NCI-H774 (cell line): ENCODE measurements around the gene EMILIN2.
"Not testable (repeated sequence)": the region's sequence is repeated elsewhere in the genome, so short reads cannot be mapped to it uniquely, and the experiment has no call there.

Experiments used
- DNase-seq: peaks from one replicate; lab custom pipeline; 2025; lab: John Stamatoyannopoulos, UW

Gene EMILIN2

DNA sequence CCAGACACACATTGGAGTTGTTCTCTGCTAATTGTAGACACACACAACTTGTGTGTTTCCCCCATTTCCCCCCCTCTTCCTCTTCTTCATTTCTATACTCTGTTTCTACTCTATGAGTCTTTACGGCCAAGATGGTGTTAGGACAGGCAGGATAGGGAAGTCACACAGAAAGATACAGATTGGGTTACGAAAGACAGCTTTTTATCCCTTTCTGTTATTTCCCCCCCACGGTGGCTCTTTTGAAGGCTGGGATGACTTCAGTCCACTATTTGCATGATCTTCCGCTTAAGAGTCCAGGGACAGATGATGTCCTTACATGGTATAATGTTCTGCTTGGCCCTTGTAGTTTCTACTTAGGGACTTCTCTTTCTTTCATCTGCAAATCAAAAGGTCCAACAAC is 1.6 kb upstream of the EMILIN2 start:
- no peak for DNase-seq

DNA sequence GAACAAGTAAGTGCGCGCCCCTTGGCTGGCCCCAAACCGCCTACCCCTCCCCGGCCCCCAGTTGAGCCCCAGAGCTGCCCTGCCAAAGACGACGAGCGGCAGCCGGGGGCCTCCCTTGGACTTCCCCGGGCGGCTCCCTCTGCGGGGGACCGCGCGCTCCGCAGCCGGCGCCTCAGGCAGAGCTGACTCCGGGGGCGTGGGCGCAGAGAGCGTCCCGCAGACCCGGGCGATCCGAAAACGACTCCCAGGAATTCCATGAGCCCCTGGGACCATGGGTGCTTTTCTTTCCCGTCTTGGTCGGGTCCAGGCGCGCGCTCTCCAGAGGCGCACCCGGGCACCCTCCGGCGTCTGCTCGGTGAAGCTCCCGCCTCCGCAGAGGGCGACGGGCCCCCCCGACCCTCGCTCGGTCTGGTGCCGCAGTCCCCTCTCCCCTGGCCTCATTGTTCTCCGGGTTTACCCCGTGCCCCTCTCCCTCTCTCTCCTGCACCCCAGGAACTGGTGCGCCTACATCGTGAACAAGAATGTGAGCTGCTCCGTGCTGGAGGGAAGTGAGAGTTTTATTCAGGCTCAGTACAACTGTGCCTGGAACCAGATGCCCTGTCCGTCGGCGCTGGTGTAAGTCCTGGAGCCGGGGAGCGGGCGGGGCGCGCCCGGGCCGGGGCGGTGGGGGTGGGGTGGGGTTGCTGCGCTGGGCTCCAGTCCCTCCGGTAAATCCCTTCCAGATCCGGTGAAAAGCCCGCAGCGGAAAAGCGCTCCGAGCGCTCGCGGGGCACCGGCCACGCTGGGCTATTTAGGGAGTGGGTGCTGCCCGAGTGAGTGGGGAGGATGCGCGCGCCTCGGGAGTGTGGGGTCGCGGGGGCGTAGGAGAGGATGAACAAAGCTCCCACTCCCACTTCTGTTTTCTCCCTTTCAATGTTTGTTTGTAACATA is 776 bp downstream of the EMILIN2 start:
- no peak for DNase-seq

DNA sequence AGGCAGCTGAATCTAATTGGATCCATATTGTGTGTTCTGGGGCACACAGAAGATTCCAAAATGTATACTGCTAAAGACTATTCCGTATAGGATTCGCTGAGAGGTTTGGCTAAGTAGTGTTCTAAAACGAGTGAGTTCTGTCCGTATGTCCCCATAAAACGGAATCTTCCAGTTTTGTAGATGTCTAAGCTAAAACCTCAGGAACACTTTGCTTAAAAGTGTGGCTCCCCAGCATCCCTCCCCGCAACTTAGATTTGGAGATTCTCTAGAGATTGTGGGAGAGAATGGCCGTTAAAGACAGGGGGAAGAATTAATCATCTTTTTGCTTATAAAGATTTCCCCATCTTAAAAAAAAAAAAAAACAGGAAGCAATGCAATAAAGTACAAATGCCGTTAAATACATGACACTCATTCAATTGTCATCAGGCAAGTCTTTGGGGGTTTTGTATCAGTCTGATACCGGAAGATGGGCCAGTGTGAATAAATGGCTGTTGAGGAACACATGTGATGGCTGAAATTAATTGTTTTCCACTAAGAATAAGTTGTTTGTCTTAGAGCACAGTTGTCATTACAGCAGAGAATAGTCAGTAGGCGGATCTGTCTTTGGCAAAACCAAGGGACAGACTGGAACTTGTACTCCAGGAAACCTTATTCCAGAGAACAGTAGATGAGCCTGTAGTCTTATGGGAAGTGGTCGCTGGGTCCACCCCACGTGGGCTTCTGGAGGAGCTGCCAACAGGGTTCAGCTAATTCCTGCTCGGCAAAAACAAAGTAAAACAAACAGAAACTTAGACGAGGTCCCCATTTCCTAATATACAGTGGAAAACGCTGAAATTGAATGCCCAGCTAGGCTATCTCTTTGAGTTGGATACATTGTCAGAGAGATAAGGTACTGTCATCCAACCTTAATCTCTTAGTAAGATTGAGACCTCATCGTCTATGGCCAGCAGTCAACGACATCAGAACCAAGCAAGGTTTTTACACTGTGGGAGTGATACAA is 1.7 kb downstream of the EMILIN2 start:
- DNase-seq = no peak

DNA sequence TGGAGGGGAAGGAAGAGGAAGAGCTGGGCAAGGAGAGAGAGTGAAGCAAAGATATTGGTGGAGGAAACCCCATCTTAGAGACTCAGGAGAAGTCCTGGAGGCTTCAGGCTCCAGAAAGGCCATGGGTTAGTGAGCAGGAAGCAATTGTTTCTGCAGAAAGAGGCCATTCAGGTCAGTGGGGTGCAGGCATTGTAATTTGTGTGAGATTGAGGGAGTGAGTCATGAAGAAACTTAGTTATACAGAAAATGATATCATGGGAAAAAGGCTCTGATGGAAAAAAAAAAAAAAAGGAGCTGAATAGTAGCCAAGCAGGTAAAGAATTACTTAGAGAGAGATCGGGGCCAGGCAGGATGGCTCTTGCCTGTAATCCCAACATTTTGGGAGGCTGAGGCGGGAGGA is 4.0 kb downstream of the EMILIN2 start:
- DNase-seq = no peak

DNA sequence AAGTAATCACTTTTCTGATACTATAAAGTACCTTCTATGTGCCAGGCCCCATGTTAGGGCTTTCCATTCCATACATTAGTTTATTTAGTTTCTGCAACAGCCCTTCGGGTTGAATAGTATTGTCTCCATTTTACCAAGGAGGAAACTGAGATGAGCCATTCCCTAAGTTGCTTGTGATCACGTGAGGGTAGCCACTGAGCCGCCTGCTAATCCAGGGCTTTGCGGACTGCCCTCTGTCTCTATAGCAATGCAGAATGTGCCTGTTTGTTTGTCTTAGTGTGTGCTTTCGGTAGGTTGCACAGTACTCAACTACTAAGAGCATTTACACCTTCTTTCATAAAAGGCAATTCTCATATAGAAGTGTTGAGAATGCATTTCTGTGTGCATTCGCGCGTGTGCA is 5.0 kb downstream of the EMILIN2 start:
- no peak for DNase-seq

DNA sequence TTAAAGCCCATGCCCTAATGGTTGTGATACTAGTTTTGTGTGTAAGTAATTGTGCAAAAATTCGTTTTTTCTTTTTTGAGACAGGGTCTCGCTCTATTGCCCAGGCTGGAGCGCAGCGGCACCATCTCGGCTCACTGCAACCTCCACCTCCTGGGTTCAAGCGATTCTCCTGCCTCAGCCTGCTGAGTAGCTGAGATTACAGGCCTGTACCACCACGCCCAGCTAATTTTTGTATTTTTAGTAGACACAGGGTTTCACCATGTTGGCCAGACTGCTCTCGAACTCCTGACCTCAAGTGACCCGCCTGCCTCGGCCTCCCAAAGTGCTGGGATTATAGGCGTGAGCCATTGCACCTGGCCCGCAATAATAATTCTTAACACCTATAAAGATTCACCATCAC is 5.7 kb downstream of the EMILIN2 start:
- DNase-seq = not testable (repeated sequence)

DNA sequence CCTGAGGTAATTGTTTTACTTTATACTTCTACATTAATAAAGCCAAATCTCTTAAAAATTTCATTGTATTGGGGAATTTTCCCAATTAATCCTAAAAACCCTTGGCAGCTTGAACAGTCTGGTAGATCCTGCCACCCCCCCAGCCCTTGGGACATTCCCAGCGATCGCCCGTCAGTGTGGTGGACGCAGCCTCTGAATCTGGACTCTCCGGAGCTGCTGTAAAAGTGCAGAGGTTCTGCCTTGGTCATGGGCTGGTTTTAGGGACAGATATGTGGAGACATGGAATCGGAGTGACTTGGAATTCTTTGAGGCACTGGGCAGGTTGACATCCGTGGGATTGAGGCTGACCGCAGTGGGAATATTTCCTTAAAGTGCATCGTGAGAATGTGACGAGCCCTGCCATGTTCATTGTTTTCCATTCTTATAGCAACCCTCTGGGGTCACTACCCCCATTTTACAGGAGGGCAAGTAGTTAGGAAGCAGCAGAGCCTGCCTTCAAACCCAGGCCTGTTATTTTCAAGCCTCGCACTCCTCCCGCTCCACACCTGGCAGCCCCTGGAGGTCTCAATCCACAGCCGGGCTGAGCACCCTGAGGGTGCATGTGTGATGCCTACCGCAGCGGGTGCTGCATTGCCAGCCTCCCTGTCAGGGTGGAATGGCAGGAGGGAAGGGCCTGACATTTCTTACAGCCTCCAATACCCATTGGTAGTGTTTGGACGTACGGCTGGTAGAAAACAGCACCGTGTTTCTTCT is 6.5 kb downstream of the EMILIN2 start:
- DNase-seq = no peak

DNA sequence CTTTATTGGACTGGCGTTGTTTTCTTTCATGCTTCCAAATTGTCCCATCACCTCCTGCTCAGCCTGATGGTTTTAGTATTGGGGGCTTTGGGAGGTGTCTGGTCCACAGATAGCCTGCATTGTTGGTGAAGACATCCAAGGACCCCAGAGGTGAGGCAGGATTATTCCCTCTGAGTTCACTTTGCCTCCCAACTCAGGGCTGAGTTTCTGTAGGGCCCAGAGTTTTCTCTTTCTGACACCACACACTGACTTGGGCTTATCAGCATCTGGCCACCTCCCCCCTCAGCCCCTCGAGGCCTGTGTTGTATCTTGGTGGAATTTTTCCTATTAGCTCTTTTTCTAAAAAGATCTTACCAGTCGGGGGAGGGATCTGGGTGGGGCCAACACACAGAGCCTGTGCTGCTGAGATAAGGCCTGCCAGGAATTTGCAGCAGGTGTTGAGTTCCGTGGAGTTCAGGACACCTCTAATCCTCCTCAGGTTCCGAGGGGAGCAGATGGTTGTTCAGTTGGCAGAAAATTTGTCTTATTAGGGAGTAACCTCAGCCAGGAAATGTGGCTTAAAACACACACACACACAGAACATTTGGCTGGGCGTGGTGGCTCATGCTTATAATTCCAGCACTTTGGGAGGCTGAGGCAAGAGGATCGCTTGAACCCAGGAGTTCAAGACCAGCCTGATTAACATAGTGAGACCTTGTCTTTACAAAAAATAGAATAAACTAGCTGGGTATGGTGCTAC is 7.3 kb downstream of the EMILIN2 start:
- DNase-seq = no peak

DNA sequence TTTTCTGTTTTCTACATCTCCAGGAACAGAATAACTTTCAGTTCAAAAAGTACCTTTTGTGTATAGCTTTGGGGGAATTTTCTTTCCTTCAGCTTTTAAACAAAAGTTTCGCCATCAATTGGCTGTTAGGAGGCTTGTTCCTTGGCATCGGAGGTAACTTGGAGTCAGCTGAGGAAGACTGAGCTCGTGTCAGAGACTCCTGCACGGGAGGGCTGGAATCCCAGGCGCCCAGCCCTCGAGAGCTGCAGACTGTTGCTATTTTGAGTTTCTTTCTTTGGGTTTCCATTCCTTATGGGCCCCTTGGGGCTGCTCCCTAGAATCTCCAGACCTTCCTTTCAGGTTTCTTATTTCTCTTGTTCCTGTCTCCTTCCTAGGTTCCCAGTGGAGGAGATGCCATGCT is 8.1 kb downstream of the EMILIN2 start:
- DNase-seq = no peak

DNA sequence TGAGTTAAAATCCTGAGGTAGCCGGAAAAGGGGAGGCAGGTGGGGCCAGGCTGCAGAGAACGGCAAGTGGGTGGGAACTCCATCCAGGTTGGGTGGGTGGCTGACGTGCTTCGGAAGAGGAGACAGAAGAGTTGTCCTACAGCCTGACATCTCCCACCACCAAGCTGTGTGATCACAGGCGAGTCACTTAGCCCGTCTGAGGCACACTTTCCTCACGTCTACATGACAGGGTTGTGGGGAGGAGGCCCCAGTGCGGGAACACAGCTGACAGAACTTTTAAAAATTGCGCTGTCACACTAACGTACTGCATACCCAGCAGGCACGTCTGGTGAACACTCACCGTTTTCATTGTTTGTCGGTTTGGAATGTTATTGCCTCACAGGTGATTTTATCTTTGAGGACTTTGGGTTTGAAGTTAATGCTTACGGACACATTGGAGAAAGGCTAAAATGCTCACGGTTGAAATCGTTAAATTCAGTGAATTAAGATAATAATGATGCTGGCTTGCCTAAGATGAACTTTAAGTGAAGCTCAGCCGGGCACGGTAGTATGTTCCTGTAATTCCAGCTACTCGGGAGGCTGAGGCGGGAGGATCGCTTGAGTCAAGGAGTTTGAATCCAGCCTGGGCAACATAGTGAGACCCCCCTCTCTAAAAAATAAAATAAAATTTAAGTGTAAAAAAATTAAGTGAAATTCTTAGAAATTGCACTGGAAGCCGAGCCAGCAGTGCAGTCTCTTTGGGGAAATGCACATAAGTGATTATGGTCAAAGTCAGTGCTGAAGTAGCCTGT is 8.9 kb downstream of the EMILIN2 start:
- no peak for DNase-seq

DNA sequence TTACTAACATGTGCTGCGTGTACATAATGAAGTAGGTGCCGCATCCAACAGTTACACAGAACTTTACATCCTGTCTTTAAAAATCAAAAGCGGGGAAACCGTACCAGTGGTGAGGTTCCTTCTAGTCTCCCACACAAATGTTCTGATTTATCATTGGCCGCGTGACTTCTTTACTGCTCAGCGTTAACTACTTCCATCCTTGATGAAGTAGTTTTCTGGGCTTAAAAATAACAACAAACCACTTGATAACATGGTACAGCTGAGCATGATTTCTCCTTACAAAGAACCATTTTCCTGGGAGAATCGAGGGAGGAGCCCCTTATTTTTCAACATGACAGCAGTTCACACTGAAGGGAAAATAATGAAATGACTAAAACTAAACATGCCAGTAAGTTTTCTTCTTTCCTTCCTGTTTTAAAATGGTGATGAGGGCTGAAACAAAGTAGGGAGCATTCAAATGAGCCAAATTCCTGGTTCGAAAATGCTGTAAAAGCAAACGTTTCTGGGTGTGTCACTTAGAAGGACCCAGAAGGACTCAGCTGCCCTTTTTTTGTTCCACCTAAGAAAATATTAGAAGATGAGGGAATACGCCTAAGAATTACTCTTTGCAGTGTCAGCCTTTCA is 9.9 kb downstream of the EMILIN2 start:
- no peak for DNase-seq

DNA sequence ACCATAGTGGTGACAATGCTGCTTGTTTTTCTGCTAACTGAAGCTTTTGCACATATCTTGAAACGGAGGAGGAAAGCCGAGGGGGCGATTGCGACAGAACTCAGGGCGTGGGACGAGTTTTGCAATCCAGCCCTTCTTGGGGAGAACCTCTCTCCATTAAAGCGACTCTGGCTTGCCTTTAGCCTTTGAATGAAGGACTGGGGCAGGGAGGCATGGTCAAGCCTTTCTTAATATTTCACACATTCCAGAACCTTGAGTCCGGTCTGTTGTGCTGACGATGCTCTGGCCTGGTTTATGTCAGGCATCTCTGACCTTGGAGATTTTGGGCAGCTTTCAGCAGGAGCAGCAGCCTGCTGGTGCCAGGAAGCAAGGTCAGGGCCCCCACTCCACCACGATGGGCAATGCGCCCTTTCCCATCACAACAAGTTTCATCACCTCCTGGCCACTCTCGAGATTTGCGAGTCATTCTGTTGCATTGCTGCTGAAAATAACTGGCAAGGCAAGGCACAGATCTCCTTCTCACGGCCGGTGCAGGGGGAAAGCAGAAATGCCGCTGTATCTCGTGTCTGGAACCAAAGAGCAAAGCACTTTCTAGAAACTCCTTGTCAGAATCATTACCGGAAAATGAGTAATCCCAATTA is 10.8 kb downstream of the EMILIN2 start:
- no peak for DNase-seq

DNA sequence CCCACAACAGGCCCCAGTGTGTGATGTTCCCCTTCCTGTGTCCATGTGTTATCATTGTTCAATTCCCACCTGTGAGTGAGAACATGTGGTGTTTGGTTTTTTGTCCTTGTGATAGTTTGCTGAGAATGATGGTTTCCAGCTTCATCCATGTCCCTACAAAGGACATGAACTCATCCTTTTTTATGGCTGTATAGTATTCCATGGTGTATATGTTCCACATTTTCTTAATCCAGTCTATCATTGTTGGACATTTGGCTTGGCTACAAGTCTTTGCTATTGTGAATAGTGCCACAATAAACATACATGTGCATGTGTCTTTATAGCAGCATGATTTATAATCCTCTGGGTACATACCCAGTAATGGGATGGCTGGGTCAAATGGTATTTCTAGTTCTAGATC is 13.6 kb downstream of the EMILIN2 start:
- DNase-seq = not testable (repeated sequence)

DNA sequence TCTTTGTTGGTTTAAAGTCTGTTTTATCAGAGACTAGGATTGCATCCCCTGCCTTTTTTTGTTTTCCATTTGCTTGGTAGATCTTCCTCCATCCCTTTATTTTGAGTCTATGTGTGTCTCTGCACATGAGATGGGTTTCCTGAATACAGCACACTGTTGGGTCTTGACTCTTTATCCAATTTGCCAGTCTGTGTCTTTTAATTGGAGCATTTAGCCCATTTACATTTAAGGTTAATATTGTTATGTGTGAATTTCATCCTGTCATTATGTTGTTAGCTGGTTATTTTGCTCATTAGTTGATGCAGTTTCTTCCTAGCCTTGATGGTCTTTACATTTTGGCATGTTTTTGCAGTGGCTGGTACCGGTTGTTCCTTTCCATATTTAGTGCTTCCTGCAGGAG is 17.2 kb downstream of the EMILIN2 start:
- DNase-seq = not testable (repeated sequence)

DNA sequence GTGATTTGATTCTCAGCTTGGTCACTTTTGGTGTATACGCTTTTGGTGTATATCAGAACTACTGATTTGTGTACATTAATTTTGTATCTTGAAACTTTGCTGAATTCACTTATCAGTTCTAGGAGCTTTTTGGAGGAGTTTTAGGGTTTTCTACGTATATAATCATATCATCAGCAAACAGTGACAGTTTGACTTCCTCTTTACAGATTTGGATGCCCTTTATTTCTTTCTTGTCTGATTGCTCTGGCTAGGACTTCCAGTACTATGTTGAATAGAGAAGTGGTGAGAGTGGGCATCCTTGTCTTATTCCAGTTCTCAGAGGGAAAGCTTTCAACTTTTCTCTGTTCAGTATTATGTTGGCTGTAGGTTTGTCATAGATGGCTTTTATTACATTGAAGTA is 19.7 kb downstream of the EMILIN2 start:
- not testable (repeated sequence) for DNase-seq

DNA sequence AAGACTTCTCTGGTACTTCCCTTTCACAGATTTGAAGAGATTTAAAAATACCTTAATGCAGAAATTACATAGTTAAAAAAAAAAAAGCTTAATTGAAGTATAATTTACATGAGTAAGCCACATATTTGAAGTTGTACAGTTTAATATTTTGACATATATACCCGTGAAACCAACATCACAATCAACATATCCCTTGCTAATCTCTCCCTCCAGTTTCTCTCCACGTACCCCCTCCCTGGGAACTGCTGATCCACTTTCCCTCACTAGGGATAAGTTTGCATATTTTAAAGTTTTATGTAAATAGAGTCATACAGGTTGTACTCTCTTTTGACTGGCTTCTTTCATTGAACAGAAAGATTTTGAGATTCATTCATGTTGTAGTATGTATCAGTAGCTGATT is 22.4 kb downstream of the EMILIN2 start:
- no peak for DNase-seq

DNA sequence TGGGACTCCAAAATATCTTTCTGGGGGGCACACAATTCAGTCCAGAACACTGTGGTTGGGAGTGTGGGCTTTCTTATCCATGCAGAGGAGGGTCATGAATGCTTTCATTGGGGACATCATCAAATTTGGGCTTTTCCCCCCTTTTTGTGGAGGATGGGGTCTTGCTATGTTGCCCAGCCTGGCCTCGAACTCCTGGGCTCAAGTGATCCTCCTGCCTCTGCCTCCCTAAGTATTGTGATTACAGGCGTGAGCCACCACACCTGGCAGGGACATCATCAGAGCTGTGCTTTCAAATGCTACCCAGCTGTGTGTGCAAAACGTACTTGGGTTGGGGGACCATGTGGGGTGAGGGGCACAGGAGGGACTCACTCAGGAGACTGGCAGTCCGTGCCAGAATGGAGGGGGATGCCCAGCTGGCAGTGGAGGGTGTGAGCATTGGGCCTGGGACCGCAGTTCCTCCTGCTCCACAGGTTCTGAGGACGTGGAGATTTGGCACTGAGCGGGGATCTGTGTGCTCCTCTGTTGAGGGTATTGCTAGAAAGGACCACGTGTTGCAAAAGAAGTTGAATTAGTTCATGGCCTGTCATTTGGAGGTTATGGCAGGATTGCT is 24.4 kb downstream of the EMILIN2 start:
- DNase-seq = no peak

DNA sequence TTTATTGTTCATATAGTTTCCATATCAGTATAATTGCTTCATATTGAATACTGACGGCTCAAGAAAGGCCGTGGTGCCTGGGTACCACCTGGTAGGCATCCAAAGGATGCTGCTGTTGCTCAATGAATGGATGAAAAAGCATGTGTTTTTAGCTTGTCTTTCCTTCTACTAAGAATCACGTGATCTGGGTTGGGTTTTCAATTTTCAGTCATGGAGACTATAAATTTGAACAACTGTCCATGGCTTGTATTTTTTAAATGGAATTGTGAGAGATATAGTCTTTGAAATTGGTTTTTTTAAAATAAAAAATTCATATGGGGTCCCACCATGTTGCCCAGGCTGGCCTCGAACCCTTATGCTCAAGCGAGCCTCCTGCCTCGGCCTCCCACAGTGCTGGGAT is 25.3 kb downstream of the EMILIN2 start:
- DNase-seq = no peak

DNA sequence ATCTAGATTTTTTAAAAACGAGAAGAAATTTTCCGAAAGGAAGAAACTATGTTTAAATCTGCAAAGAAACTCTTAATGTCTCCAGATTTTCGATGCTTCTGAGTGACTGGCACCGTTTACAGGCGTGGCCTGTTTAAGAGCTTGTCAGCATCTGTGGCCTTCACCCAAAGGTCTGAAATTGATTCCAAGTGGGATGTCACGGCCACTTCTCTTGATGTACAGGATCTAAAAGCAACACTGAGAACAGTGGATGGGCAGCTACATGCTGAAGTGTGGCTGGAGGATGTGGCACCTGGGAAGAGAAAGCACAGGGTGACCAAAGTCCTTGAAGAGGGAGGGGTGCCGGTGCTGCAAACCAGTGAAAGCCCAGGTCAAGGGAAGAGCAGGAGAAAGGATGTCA is 28.0 kb downstream of the EMILIN2 start:
- DNase-seq = no peak
